GM21390 (cell line): Measurements from ENCODE around the gene SPOP.

Experiments used
- ATAC-seq: cut with Tn5 transposase; IDR thresholded peaks from one replicate; pipeline ENCODE4 v1.9.1; 2021; ENCODE audit not compliant: unreplicated experiment

SPOP gene

GRCh38 chr17:49588726-49589576 lies 88.9 kb downstream of the SPOP start:
- no peak for ATAC-seq

- ATAC-seq = no peak
Observed at GRCh38 chr17:49588312-49588711, 89.6 kb downstream of the SPOP start.

GRCh38 chr17:49587366-49588073 lies 90.4 kb downstream of the SPOP start:
- ATAC-seq = no peak

GRCh38 chr17:49585422-49586027 lies 92.4 kb downstream of the SPOP start:
- ATAC-seq = no peak

- no peak for ATAC-seq
Observed at GRCh38 chr17:49583889-49584288, 94.0 kb downstream of the SPOP start.

GRCh38 chr17:49583226-49583625 lies 94.7 kb downstream of the SPOP start:
- no peak for ATAC-seq

- ATAC-seq = no peak
Observed at GRCh38 chr17:49582789-49583188, 95.1 kb downstream of the SPOP start.

GRCh38 chr17:49582055-49582722 lies 95.7 kb downstream of the SPOP start:
- no peak for ATAC-seq

- ATAC-seq = no peak
Observed at GRCh38 chr17:49581648-49581998, 96.3 kb downstream of the SPOP start.

- ATAC-seq = no peak
Observed at GRCh38 chr17:49580981-49581647, 96.8 kb downstream of the SPOP start.

GRCh38 chr17:49580055-49580721 lies 97.7 kb downstream of the SPOP start:
- ATAC-seq = no peak

GRCh38 chr17:49579522-49579921 lies 98.4 kb downstream of the SPOP start:
- no peak for ATAC-seq

- no peak for ATAC-seq
Observed at GRCh38 chr17:49578952-49579500, 98.9 kb downstream of the SPOP start.

GRCh38 chr17:49578414-49578813 lies 99.5 kb downstream of the SPOP start:
- ATAC-seq = no peak

GRCh38 chr17:49577963-49578362 lies 99.9 kb downstream of the SPOP start:
- ATAC-seq = no peak

- no peak for ATAC-seq
Observed at GRCh38 chr17:49577650-49577934, 100.3 kb downstream of the SPOP start.

GRCh38 chr17:49576917-49577649 lies 100.8 kb downstream of the SPOP start:
- ATAC-seq = no peak

- no peak for ATAC-seq
Observed at GRCh38 chr17:49576088-49576916, 101.6 kb downstream of the SPOP start.

GRCh38 chr17:49575679-49576087 lies 102.2 kb downstream of the SPOP start, which contains the start of gene NXPH3:
Gene NXPH3 (plus strand): TSS chr17:49575871. CDS start chr17:49576220, 349 bp downstream.
- no peak for ATAC-seq
